H9 (cell line): ENCODE results near the gene SPAG6. TPM values are rescaled to one million over a fixed set of nuclear protein-coding genes. Genes with fewer than 3 reads are reported as not detected.

Experiments
- DNase-seq: peaks from one replicate; pipeline ENCODE4 v3.0.0-alpha.2; 2017
- H2AFZ ChIP-seq: one replicate; pipeline ENCODE4 v1.6.1; 2013; ENCODE audit warnings: mild to moderate bottlenecking, low read length, control low read depth, moderate library complexity
- H2AK5ac ChIP-seq: 2 replicates; pipeline ENCODE4 v1.6.1; 2013; ENCODE audit warnings: low read length, control low read depth, mixed read lengths; ENCODE audit not compliant: insufficient read length
- H2BK120ac ChIP-seq: one replicate; pipeline ENCODE4 v1.6.1; 2013; ENCODE audit warnings: low read depth, mild to moderate bottlenecking, low read length, control low read depth, inconsistent platforms; ENCODE audit not compliant: poor library complexity, severe bottlenecking
- H2BK12ac ChIP-seq: 2 replicates; pipeline ENCODE4 v1.6.1; 2013; ENCODE audit warnings: low read length, control low read depth, mixed read lengths, low read depth; ENCODE audit not compliant: insufficient read length
- H2BK15ac ChIP-seq: 2 replicates; pipeline ENCODE4 v1.6.1; 2013; ENCODE audit warnings: low read depth, low read length, control low read depth
- H2BK20ac ChIP-seq: one replicate; pipeline ENCODE4 v1.6.1; 2013; ENCODE audit warnings: low read depth, mild to moderate bottlenecking, low read length, control low read depth, inconsistent platforms; ENCODE audit not compliant: poor library complexity, severe bottlenecking
- H2BK5ac ChIP-seq: 2 replicates; pipeline ENCODE4 v1.6.1; 2013; ENCODE audit warnings: low read length, control low read depth, mixed read lengths; ENCODE audit not compliant: insufficient read length
- H3K14ac ChIP-seq: 2 replicates; pipeline ENCODE4 v1.6.1; 2013; ENCODE audit warnings: low read length, control low read depth; ENCODE audit not compliant: insufficient read depth
- H3K18ac ChIP-seq: 2 replicates; pipeline ENCODE4 v1.6.1; 2013; ENCODE audit warnings: low read depth, mild to moderate bottlenecking, mixed read lengths, low read length, control low read depth; ENCODE audit not compliant: insufficient read length
- H3K23ac ChIP-seq: 2 replicates; pipeline ENCODE4 v1.6.1; 2013; ENCODE audit warnings: low read length, control low read depth, mixed read lengths, low read depth; ENCODE audit not compliant: insufficient read length
- H3K23me2 ChIP-seq: 2 replicates; pipeline ENCODE4 v1.6.1; 2013; ENCODE audit warnings: low read depth, mild to moderate bottlenecking, mixed read lengths, low read length, control low read depth; ENCODE audit not compliant: insufficient read length, poor library complexity, severe bottlenecking
- H3K27ac ChIP-seq: 2 replicates; pipeline ENCODE4 v1.5.1; 2013; ENCODE audit warnings: low read length, control low read depth, mixed read lengths, low read depth; ENCODE audit not compliant: insufficient read length
- H3K27me3 ChIP-seq: 2 replicates; pipeline ENCODE4 v1.6.1; 2013; ENCODE audit warnings: low read length, control low read depth, inconsistent platforms; ENCODE audit not compliant: insufficient read depth
- H3K4ac ChIP-seq: 2 replicates; pipeline ENCODE4 v1.6.1; 2013; ENCODE audit warnings: low read depth, mild to moderate bottlenecking, control low read depth, inconsistent platforms, low read length, moderate library complexity
- H3K4me1 ChIP-seq: 2 replicates; pipeline ENCODE4 v1.6.1; 2013; ENCODE audit warnings: low read length, control low read depth, inconsistent platforms; ENCODE audit not compliant: insufficient read depth
- H3K4me2 ChIP-seq: 2 replicates; pipeline ENCODE4 v1.6.1; 2013; ENCODE audit warnings: low read length, control low read depth, mixed read lengths; ENCODE audit not compliant: insufficient read length, insufficient read depth
- H3K56ac ChIP-seq: 2 replicates; pipeline ENCODE4 v1.6.1; 2013; ENCODE audit warnings: low read depth, mild to moderate bottlenecking, mixed read lengths, low read length, control low read depth; ENCODE audit not compliant: insufficient read length
- H3K79me1 ChIP-seq: 2 replicates; pipeline ENCODE4 v1.6.1; 2013; ENCODE audit warnings: low read depth, mild to moderate bottlenecking, moderate library complexity, low read length, control low read depth, inconsistent platforms; ENCODE audit not compliant: insufficient read depth, poor library complexity, severe bottlenecking
- H3K79me2 ChIP-seq: 2 replicates; pipeline ENCODE4 v1.6.1; 2013; ENCODE audit warnings: low read length, control low read depth, inconsistent platforms; ENCODE audit not compliant: insufficient read depth
- H3K9ac ChIP-seq: 2 replicates; pipeline ENCODE4 v1.6.1; 2013; ENCODE audit warnings: low read length, control low read depth, mixed read lengths; ENCODE audit not compliant: insufficient read length; ENCODE audit errors: extremely low read depth
- H3K9me3 ChIP-seq: one replicate; pipeline ENCODE4 v1.6.1; 2013; ENCODE audit warnings: low read depth, low read length, inconsistent platforms; ENCODE audit not compliant: control insufficient read depth
- H3T11ph ChIP-seq: one replicate; pipeline ENCODE4 v1.6.1; 2013; ENCODE audit warnings: mild to moderate bottlenecking, low read length, control low read depth, inconsistent platforms
- H4K20me1 ChIP-seq: one replicate; pipeline ENCODE4 v1.6.1; 2013; ENCODE audit not compliant: control insufficient read depth, insufficient read length, insufficient read depth
- H4K5ac ChIP-seq: 2 replicates; pipeline ENCODE4 v1.6.1; 2013; ENCODE audit warnings: low read depth, mild to moderate bottlenecking, mixed read lengths, low read length, control low read depth; ENCODE audit not compliant: insufficient read length
- H4K8ac ChIP-seq: replicated peaks from 2 replicates; pipeline ENCODE4 v1.6.1; 2013; ENCODE audit warnings: low read length, control low read depth, mixed read lengths, low read depth; ENCODE audit not compliant: insufficient read length
- H4K91ac ChIP-seq: 2 replicates; pipeline ENCODE4 v1.6.1; 2013; ENCODE audit warnings: low read depth, mild to moderate bottlenecking, moderate library complexity, mixed read lengths, low read length, control low read depth; ENCODE audit not compliant: insufficient read length
- H3K27ac Mint-ChIP-seq, 3 experiments: 2 replicates in 2 of 3; 3 replicates in 1 of 3; pipeline ENCODE4 v1.8.0; 2020 to 2021; ENCODE audit warnings: mixed read lengths in 3 of 3, mild to moderate bottlenecking in 1 of 3, moderate library complexity in 1 of 3
- H3K27me3 Mint-ChIP-seq: 2 replicates; pipeline ENCODE4 v1.8.0; 2021; ENCODE audit warnings: low read depth, mild to moderate bottlenecking, moderate library complexity, mixed read lengths
- H3K36me3 Mint-ChIP-seq, 3 experiments: 2 replicates in 2 of 3; 3 replicates in 1 of 3; pipeline ENCODE4 v1.8.0; 2020 to 2021; ENCODE audit warnings: low read depth in 3 of 3, mixed read lengths in 3 of 3; ENCODE audit not compliant: insufficient read depth in 1 of 3
- H3K4me1 Mint-ChIP-seq, 2 experiments: 2 replicates each; pipeline ENCODE4 v1.8.0; 2020; ENCODE audit warnings: mixed read lengths in 2 of 2
- H3K4me3 Mint-ChIP-seq, 2 experiments: 2 replicates in 1 of 2; 3 replicates in 1 of 2; pipeline ENCODE4 v1.8.0; 2020 to 2021; ENCODE audit warnings: mild to moderate bottlenecking in 2 of 2, mixed read lengths in 2 of 2, moderate library complexity in 1 of 2
- H3K9me3 Mint-ChIP-seq, 2 experiments: 2 replicates in 1 of 2; 3 replicates in 1 of 2; pipeline ENCODE4 v1.8.0; 2020; ENCODE audit warnings: mild to moderate bottlenecking in 2 of 2, mixed read lengths in 2 of 2, moderate library complexity in 1 of 2
- WGBS: extraction: QIAGEN DNeasy Blood & Tissue Kit; methylation state at CpG from one replicate; pipeline ENCODE4 v1.1.7; 2013; ENCODE audit warnings: missing lambda C conversion rate, low lambda C conversion rate, mixed read lengths; ENCODE audit not compliant: insufficient read length; ENCODE audit errors: extremely low coverage; 5-methylcytosine and 5-hydroxymethylcytosine counted together
- total RNA-seq: library from RNA; stranded (reverse); gene quantifications from 2 replicates; pipeline ENCODE4 v1.2.1, GENCODE V29; 2021
- TF ChIP-seq, protein P1 (sequence below): fragments of 200-600 bp; sonication (generic); conservative IDR thresholded peaks from 3 replicates; pipeline ENCODE4 v1.8.0; 2021; ENCODE audit warnings: antibody characterized with exemption, mild to moderate bottlenecking

Gene SPAG6
- total RNA-seq, 1 experiment from 2014 or later, result 0.24 TPM

DNA sequence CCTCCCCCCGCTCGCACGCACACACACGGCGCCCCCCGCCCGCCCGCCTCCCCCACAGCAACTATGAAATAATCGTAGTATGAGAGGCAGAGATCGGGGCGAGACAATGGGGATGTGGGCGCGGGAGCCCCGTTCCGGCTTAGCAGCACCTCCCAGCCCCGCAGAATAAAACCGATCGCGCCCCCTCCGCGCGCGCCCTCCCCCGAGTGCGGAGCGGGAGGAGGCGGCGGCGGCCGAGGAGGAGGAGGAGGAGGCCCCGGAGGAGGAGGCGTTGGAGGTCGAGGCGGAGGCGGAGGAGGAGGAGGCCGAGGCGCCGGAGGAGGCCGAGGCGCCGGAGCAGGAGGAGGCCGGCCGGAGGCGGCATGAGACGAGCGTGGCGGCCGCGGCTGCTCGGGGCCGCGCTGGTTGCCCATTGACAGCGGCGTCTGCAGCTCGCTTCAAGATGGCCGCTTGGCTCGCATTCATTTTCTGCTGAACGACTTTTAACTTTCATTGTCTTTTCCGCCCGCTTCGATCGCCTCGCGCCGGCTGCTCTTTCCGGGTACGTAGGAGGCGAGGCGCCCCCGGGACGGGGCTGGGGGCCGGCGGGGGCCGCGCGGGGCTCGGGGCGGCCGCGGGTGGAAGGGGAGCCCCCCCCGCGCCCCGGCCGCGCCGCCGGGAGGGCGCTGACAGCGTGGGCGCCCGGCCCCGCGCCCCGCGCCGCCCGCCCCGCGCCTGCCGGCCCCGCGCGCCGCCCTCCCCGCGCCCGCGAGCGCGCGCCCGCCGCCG lies 24.0 kb upstream of the SPAG6 start:
- no peaks in the 10 kb centered on the region for H3K79me1 ChIP-seq
- peaks cover 54% of the 10 kb centered on the region for H3K27me3 ChIP-seq
- H2BK120ac ChIP-seq, result no peak overlapping the region
- H3K23ac ChIP-seq, result no peak overlapping the region
- WGBS, result no CpG with 5 or more reads among the region's 114 CpGs
- H3K27me3 Mint-ChIP-seq, result peaks cover 85% of the 10 kb centered on the region
- no peak overlapping the region for H2BK5ac ChIP-seq
- no peak overlapping the region for H2AFZ ChIP-seq
- H3K27ac Mint-ChIP-seq, result no peak overlapping the region
- H3K9me3 ChIP-seq, result no peaks in the 10 kb centered on the region
- no peak overlapping the region for H4K5ac ChIP-seq
- peaks cover 43 to 62% of the 10 kb centered on the region in 2 experiments for H3K4me1 Mint-ChIP-seq
- H2BK15ac ChIP-seq, result no peak overlapping the region
- TF ChIP-seq, protein P1, sequence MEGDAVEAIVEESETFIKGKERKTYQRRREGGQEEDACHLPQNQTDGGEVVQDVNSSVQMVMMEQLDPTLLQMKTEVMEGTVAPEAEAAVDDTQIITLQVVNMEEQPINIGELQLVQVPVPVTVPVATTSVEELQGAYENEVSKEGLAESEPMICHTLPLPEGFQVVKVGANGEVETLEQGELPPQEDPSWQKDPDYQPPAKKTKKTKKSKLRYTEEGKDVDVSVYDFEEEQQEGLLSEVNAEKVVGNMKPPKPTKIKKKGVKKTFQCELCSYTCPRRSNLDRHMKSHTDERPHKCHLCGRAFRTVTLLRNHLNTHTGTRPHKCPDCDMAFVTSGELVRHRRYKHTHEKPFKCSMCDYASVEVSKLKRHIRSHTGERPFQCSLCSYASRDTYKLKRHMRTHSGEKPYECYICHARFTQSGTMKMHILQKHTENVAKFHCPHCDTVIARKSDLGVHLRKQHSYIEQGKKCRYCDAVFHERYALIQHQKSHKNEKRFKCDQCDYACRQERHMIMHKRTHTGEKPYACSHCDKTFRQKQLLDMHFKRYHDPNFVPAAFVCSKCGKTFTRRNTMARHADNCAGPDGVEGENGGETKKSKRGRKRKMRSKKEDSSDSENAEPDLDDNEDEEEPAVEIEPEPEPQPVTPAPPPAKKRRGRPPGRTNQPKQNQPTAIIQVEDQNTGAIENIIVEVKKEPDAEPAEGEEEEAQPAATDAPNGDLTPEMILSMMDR, result no peak
- H3K79me2 ChIP-seq, result no peaks in the 10 kb centered on the region
- peak overlapping the region; percentile 70 to 82 for H3K4me3 Mint-ChIP-seq
- DNase-seq, result peak; percentile 77
- peaks cover 5% of the 10 kb centered on the region; the same call in 1 of the 2 replicates for H3K4me1 ChIP-seq
- H2AK5ac ChIP-seq, result no peak overlapping the region
- H3K14ac ChIP-seq, result peak overlapping the region; percentile 92; the same call in 1 of the 2 replicates
- peak overlapping the region; percentile 44 for H3K4me2 ChIP-seq
- H2BK12ac ChIP-seq, result no peak overlapping the region
- no peak overlapping the region for H4K8ac ChIP-seq
- H4K91ac ChIP-seq, result no peak overlapping the region
- no peaks in the 10 kb centered on the region for H4K20me1 ChIP-seq
- no peak overlapping the region for H3K27ac ChIP-seq
- no peak overlapping the region for H3K4ac ChIP-seq
- H3K36me3 Mint-ChIP-seq, result peaks cover 0 to 2% (median 1%) of the 10 kb centered on the region in 3 experiments; a peak in 3 of 7 replicates
- no peak overlapping the region for H3K9ac ChIP-seq
- peaks cover 12% of the 10 kb centered on the region for H3K23me2 ChIP-seq
- H3K56ac ChIP-seq, result no peak overlapping the region
- no peak overlapping the region for H3T11ph ChIP-seq
- H2BK20ac ChIP-seq, result no peak overlapping the region
- peaks cover 4 to 5% of the 10 kb centered on the region in 2 experiments; a peak in 2 of 5 replicates for H3K9me3 Mint-ChIP-seq
- peak overlapping the region; percentile 47 for H3K18ac ChIP-seq
